Stimulated activated CD4-positive, alpha-beta T cell treated with anti-CD3 and anti-CD28 coated beads, Interleukin-2, amount 100 ng/mL, for 4 hours (primary cell): ENCODE measurements around the gene OR1S2.
"Not testable (repeated sequence)": the region's sequence is repeated elsewhere in the genome, so short reads cannot be mapped to it uniquely, and the experiment has no call there.

Source experiments
- DNase-seq: peaks from one replicate; pipeline ENCODE4 v3.0.0-alpha.2; 2020; ENCODE audit warnings: low read depth

OR1S2 gene, protein sequence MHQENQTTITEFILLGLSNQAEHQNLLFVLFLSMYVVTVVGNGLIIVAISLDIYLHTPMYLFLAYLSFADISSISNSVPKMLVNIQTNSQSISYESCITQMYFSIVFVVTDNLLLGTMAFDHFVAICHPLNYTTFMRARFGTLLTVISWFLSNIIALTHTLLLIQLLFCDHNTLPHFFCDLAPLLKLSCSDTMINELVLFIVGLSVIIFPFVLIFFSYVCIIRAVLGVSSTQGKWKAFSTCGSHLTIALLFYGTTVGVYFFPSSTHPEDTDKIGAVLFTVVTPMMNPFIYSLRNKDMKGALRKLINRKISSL

DNA sequence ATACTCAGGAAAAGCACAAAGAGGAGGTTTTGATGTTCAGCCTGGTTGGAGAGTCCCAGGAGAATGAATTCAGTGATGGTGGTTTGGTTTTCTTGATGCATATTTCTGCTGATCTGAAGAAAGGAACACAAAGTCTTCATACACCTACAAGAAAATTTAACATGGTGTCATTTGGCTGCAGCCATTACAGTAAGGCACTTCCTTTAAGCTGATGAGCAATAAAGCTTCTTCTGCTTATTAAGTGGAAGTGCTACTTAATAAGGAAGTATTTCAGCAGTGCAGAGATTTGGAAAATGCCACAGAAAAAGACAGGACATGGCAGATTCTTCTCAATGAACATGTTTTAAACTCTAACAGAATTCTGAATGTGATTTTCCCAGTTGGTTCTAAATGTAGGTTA, at the start of gene OR1S2:
OR1S2 (minus strand) TSS at position 101 of the 400 bp plus-strand sequence; CDS start at position 101, 0 bp downstream.
- DNase-seq, result no peak

DNA sequence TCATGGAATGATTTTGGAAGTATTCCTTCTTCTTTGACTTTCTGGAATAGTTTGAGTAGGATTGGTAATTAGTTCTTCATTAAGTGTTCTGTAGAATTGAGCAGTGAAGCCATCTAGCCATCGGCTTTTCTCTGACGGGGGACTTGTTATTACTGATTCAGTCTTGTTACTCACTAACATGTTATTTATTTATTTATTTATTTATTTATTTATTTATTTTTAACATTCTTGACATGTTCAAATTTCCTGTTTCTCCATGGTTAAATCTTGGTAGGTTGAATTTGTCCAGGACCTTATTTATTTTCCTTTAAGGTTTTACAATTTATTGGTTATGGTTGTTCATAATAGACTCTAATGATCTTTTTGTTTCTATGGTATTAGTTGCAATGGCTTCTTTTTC, 40.0 kb upstream of the OR1S2 start:
- DNase-seq, result no peak

DNA sequence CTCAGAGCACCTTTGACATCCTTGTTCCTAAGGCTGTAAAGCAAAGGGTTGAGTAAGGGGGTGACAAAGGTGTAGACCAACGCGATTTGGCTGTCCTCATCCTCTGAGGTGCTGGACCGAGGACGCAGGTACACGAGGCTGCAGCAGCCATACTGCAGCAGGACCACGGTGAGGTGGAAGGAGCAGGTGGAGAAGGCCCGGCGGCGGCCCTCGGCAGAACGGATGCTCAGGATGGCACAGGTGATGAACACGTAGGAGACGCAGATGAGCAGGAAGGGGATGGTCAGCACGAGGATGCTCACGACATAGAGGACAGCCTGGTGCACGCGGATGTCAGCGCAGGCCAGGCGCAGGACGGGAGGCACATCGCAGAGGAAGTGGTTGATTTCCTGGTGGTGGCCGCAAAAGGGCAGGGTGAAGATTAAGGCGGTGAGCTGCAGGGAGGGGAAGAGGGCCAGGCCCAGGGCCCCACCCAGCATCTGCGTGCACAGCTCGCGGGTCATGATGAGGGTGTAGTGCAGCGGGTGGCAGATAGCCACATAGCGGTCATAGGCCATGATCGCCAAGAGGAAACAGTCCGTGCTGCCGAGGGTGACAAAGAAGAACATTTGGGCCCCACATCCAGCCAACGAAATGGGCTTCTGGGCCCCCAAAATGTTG, 24.1 kb upstream of the OR1S2 start:
- no peak for DNase-seq

DNA sequence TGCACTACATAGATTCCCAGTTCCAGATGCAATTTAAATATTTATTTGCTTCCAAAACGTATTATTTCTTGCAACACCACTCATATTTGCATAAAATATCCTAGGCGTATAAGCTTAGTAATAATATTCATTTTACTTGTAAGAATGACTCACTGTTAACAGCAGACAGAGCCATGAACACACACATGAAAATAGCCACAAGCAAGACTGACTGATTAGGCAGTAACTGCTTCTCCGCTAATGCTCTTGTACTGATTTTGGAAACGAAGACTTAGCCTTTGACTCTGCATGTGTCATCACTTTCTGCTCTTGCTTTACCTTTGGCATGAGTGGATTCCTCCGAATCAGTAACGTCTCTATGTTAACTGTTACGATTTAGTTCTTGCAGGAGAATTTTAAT, 18.8 kb upstream of the OR1S2 start:
- no peak for DNase-seq

DNA sequence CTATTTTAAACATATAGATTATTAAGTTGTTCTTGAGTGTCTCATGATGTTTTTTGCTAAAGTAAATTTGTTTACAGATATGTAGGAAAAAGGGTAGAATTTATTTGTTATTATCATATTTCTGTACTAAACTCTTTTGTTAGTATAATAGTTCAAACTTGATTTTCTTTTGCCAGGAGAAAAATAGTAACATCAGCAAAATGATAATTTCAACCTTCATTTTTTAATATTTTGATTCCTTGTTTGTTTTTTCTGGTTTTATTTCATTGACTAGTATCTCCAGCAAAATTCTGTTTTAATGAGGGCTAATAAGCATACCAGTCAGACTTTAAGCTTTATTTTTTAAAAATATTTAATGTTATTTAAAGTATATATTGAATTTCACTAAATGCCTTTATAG, 12.5 kb upstream of the OR1S2 start:
- DNase-seq, result no peak

DNA sequence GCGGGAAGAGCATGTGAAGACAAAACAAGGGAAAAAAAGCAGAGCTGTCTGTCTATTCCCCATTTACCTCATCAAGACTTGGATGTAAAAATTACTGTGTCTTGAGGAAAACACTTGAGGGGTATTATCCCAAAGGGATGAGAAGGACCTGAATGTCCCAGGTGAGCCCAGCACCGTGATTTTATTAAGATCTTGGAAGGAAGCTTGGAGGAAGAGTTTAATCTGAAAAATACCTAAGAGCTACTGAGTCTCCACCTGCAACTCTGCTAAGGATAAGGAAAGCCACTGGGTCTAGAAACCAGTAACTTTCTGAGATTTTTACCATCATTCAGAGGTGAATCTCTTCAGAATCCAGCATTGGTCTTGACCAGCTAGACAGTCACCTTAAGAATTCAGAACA, 8.5 kb upstream of the OR1S2 start, which contains the start of gene OR1S1:
OR1S1 (plus strand) TSS at position 301 of the 400 bp plus-strand sequence.
- not testable (repeated sequence) for DNase-seq

DNA sequence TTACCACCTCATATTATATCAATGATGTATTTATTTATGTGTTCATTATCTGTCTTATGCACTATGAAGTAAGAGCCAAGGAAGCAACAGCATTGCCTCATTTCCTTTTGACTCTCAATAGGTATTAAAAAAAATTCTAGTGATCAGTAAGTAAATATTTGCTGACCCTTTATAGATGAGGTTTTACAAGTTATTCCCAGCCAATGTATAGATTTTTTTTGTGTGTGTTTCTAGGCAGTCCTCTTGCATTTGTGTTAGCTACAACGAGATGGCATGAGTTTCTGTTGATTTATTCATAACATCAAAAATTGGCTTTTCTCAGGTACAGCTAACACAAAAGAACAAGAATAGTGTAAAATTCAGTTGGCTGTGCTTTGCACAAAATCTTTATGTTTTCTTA, 4.7 kb downstream of the OR1S2 start:
- DNase-seq, result no peak

DNA sequence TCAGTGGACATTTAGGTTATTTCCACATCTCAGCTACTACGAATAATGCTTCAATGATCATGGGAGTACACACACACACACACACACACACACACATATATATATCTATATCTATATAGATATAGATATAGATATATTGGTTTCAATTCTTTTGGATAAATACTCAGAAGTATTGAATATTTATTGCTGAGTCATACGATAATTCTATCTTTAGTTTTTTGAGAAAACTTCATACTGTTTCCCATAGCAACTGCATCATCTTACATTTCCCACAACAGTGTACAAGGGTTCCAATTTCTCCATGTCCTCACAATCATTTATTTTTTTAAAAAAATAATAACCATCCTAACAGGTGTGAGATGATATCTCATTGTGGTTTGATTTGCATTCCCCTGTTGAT, 8.0 kb downstream of the OR1S2 start:
- no peak for DNase-seq

DNA sequence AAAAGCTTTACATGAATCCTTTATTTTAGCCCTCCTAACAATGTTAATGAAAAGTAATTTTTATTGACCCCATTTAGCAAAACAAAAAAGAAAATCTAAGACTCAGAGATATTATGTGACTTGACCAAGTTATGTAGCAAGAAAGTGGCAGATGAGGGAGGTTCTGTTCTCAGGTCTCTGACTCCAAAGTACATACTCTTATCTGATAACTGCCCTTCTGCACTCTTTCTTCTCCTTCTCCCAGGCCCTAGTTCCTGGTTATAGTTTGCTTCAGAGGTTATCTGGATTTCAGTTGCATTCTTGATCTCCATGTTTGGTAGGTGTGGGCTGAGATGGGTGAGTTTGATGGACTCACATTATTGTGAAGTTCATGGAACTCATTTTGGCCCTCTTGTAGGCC, 10.6 kb downstream of the OR1S2 start:
- DNase-seq, result no peak

DNA sequence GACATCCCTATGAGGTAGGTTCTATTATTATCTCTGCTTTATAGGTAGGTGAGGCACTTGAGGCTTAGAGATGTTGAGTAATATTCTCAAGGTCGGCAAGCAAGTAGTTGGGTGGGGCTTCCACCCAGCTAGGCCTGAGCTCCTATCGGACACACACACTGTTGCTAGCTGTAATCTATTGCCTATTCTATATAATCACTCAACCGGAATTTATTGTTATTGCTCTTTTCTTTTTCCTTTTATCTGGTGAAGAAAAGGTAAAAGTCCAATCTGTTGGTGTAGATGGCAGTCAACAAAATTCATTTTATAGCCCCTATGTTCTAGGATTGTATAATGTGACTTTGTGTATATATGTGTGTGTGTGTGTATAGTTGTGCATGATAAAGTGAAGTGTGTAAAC, 11.7 kb downstream of the OR1S2 start:
- DNase-seq, result no peak

DNA sequence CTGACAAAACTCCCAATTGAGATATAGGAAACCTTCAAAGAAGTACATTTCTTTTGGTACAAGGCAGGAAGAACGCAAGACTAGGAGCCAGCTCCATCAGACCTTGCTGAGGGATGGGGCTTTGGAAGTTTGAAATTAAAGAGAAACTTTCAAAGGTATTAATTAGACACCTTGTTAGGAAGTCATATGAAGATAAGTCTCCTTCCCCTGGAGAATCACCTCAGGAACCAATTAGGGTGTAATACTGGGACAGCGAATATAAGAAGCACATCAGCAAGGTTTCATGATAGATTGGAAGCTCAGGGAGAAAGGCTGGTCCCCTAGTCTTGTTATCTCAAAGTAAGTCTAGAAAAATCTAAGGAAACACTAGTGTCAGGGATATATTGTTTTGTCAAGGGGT, 15.2 kb downstream of the OR1S2 start, which contains the start of gene OR9Q2:
OR9Q2 (plus strand) TSS at position 301 of the 400 bp plus-strand sequence. CDS start 1,421 bp downstream, outside the sequence.
- no peak for DNase-seq

DNA sequence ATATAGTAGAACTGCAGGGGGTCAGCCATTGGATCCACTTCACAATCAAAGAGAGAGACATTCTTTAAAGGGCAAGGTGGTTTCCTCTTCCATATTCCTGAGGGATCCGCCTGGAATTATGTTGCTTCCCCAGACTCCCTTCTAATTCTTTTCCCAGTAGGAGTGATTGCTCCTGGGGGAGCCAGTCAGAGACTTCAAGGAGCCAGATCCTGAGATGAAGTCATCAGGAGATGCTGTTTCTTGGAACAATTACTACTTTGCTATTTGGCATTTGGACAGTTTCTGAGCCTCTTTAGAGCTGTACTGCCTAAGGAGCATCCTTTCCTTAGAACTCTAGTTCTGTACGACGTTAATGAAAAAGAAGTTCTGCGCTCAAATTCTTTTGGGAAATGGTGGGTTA, 17.0 kb downstream of the OR1S2 start:
- DNase-seq, result no peak

DNA sequence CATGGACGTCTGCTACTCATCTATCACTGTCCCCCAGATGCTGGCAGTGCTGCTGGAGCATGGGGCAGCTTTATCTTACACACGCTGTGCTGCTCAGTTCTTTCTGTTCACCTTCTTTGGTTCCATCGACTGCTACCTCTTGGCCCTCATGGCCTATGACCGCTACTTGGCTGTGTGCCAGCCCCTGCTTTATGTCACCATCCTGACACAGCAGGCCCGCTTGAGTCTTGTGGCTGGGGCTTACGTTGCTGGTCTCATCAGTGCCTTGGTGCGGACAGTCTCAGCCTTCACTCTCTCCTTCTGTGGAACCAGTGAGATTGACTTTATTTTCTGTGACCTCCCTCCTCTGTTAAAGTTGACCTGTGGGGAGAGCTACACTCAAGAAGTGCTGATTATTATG, 24.3 kb downstream of the OR1S2 start:
- DNase-seq, result no peak

DNA sequence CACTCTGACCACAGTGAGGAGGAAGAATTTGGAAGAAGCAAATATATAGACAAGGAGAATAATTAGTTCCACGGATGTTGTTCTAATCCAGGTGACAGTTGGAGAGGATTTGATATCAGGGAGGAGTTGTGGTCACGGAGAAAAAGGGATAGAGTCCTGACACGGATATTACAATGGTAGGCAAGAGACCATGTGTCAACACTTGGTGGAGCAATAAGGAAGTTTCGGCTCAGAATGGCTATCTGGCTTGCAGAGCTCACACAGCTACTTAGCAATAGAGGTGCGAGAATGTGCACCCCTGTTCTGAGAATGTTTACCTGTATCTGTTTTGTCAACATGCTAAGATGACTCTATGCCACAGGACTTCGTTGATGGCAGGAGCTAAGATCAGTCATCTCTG, 25.5 kb downstream of the OR1S2 start:
- no peak for DNase-seq

DNA sequence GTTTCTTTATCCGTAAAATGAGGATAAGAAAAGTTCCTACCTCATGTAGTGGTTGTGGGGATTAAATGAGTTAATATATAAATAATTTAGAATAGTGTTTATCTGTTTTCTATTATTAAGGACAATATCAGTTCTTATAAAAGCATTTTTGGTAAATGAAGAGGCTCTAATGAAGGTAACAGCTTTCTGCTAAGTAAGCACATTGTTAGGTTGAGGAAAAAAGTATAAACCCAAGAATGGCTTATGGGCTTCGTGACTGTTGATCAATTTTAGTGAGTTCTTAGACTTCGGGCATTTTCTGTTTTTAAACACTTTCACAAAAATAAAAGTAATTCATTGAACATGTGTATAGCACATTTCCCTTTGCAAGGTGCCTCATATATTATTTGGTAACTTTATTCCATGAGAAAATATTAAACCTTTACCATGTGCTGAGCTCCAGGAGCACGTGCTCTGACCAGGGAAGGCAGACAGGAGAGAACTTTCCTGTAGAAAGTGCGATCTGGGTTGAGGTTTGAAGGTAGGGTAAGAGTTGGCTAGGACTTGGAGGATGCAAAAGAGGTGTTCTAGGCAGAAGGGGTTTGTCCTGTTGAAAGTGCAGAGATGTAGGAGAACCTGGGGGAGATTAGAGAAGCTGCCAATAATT, 26.4 kb downstream of the OR1S2 start:
- no peak for DNase-seq

DNA sequence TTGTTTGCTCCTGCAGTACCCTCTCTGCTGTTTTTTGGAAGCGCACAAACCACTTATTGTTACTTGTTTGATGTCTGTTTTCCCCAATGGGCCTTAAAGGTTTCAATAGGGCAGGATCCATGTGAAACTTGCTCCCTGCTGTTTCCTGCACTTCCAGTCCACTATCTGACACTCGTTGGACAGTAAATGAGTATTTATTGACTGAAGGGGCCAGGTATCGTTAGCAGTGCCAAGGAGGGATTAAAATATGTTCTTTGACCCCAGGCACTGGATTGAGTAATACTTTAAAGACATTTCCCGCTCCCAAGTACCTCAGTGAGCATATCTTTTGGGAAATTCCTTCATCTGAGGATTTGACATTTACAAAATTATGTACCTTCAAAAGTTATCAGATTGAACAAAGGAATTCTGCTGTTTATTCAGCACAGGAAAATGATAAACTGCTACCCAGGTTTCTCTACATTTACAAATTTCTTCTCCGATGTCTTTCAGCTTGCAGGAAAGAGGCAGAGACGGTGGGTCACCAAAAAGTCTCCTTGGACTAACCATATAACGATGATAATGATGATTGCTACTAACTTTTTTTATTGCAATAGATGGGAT, 38.3 kb downstream of the OR1S2 start:
- DNase-seq, result no peak

DNA sequence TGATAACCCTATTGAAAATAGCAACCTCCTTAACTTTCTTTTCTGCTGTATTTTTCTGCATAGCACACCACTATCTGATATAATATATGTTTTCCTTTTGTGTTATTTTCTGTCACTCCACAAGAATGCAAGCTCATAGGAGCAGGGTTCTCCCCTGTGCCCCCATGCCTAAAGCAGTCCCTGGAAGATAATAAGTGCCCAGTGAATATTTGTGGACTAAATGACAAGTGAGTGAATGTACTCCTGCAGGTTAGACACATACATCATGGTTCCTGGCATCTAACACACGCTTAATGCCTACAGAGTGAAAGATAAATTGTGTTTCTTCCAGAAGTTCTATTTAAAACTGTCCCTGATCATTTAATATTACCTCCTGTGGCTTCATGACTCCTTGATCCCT, 39.0 kb downstream of the OR1S2 start:
- DNase-seq, result no peak

DNA sequence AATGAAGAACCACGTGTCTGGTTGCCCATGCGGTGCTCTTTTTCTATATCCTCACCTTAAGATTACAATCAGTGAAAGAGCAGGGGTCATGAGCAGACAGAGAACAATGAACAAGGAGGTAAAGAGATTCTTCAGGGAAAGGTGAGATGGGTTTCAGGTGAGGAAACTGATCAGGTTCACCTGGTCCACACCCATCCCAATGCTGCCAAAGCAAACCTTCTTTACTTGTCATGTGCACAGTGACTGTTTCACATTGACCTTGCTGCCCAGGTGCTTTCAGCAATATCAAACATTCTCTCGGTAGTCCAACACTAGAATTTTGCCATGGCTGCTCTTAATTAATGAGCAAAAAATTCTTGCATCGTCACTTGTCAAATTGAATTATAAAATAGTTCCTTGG, 39.6 kb downstream of the OR1S2 start:
- DNase-seq, result no peak
